CD4-positive, alpha-beta T cell treated with Interleukin-17A for 1 hour (primary cell): ENCODE data around the gene TDP1.

Source experiments
- DNase-seq: peaks from one replicate; pipeline ENCODE4 v3.0.0-alpha.2; 2020

Gene TDP1

DNA sequence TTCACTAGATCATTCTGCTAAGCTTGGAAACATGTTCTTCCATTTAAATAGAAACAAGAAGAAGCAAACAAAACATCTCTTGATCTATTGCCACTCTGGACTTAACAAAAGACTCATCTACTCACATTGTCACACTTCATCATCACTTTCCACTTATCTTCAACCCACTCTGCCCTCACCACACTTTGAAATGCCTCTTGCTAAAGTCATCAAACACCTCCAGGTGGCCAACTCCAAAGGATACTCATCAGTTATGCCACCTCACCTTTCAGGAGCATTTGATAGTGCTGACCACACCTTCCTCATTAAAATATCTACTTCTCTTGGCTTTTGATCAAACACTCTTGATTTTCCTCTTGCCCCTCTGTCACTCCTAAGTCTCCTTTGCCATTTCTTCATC, 8.4 kb upstream of the TDP1 start:
- DNase-seq, result no peak

DNA sequence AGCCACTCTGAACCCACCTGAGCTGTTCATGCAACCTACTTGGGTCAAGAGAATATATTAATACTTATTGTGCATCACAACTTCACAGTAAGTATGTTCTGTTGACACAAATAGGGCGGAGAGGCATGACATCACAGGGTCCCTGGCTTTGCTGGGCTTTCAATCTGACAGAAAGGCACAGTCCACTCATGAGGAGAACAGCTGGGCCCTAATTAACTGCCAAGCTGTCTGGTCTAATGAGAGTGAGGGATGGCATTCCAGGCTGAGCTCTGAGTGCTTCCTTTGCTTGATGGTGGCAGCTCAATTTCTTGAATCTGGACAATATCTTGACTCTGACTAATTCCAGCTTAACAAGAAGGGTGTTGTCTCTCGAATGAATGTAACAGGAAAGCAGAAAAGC, 3.2 kb upstream of the TDP1 start:
- DNase-seq, result no peak

DNA sequence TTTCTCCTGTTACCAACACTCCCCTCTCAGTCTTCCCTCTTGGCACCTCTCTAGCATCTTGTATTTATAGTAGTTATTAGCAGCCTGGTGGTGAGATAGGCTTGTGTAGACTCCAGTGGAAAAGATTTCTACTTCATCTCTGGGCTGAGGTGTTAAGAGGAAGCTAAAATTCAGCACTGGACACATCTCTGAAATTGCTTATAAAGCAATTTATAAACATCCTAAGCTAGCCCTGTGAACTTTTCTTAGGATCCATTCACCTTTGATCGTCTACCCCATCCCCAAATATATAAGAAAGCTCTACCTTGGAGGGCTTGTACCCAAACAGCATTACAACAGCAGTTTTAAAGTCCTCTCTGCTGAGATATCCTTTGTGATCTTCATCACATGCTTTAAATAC, 2.1 kb upstream of the TDP1 start:
- DNase-seq, result no peak

DNA sequence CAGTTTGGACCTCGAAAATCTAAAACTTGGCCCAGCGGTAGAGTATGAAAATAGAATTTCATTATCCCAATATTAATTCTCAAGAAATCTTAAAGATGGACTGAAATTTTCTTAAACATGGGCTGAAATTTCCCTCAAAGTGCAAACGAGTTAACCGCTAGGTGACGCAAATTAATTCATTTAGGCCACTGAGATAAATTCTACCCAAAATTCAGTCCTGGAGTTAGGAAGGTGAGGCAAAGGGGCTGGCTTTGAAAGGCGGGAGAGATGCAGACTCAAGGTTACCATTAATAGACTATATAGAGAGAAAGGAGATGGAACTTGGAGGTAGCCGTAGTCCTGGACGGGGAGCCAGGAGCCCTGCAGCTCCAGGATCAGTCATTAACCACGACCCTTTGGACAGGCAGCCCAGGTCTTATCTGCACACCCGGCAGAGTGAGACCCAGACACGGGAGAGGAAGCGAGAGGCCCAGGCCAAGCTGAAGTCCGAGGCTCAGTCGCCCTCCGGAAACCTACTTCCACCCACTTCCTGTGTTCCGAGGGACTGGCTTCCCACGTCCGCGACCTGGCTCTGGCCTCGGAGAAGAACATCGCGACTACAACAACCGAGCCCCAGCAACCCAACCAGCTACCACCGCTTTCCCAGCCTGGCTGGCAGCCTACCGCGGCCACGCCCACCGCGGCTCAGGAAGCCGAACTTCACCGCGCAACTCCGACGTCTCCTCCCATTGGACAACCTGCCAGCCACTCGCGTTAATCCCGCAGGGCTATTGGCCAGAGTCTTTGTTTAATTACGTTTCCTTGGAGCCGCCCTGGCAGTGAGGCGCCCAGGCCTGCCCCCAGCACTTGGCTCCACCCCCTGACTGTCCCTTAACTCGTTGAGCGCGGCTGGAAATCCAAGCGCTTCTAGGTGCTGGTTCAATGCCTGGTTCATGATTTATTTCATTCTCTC, 1.4 kb upstream of the TDP1 start, which contains the start of gene EFCAB11:
TSS of gene EFCAB11 (minus strand) at position 661 of the 952 bp plus-strand sequence. CDS start at position 591, 70 bp downstream.
- DNase-seq, result peak; percentile 98

DNA sequence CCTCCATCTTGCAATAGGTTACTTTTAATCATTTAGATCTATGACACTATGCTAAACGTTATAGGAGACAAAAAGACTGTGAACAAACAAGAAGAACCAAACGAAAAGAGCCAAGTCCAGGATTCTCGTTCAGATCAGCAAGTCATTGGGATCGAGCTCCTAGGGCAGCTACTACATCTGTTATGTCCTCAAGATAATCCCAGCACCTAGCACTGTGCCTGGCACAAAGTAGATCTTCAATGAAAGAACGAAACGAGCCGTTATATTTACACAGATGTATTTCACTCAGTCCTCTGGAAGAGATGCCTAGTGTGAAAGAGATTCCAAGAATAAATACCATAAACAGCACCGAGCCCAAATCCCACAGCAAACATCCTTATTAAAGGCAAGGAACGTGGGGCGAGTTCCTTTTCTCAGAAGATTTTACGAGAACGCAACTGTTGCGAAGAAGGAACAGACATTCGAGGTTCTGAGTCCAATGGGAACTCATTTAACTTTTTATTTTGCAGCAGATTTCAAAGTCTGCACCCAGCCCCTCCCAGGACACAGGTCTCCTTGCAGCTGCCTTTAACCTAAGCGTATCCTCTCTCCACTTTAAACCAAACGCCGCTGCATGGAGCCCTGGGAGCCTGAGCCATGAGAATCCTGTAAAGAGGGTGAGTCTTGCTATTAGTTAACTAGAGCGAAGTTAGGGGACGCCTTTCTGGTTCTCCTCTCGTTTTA, 544 bp upstream of the TDP1 start:
- DNase-seq, result no peak

DNA sequence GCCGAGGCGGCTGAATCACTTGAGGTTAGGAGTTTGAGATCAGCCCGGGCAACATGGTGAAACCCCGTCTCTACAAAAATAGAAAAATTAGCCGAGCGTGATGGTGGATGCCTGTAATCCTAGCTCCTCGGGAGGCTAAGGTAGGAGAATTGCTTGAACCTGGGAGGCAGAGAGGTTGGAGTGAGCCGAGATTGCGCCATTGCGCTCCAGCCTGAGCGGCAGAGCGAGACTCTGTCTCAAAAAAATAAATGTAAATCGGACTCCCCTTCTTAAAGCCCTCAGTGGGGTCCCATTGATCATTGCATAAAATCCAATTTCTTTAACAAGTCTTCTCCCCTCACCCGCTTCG, 908 bp downstream of the TDP1 start:
- DNase-seq, result no peak

DNA sequence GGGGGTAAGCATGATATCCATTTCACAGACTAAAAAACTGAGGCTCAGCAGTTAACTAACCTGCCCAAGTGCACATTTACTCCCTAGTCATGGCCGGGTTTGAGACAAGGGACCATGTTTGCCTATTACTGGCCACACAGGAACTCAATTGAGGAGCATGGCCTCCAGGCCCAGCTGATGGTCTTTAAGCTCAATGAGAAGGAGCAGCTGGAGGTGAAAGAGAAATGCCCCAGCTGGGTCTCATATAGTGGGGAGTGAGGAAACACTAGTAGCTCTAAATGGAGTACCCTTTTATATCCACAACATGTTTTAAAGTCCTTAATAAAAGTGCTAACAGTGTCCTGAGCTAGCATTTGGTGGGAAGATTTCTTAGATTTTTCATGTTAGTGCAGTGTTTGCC, 1.6 kb downstream of the TDP1 start:
- DNase-seq, result no peak

DNA sequence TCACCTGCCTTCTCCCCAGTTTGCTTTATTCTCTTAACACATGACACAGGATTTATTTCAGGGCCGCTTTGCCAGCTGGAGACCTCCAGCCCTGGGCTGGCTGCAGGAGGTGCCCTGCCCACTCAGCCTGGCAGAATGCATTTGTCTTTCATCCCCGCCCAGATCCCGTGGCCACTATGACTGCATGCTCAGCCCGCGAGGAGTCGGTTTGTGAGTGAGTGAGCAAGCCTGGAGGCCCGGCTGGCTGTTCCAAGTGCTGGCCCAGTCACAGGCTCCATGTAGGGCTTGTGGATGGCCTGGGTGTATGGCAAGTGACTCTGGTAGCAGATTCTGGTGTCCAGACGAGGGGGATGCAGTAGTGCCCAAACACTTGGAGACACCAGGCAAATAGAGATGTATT, 2.1 kb downstream of the TDP1 start:
- no peak for DNase-seq

DNA sequence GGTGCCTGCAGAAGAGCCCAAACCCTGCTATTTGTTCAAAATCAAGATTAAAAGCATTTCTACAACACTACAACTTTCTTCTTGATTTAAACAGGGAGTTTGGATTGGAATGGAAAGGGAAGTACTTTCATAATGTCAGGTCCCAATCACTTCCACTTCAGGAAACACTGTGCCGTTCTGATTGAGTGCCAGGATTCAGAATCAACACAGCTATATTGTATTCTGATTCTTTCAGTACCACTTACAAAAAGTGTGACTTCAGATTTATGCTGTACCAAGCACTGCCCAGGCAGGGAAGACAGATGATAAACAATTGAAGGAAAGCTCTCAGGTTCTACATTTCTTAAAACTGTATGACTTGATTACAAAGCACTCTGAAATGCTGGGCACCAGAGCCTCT, 3.2 kb downstream of the TDP1 start:
- no peak for DNase-seq

DNA sequence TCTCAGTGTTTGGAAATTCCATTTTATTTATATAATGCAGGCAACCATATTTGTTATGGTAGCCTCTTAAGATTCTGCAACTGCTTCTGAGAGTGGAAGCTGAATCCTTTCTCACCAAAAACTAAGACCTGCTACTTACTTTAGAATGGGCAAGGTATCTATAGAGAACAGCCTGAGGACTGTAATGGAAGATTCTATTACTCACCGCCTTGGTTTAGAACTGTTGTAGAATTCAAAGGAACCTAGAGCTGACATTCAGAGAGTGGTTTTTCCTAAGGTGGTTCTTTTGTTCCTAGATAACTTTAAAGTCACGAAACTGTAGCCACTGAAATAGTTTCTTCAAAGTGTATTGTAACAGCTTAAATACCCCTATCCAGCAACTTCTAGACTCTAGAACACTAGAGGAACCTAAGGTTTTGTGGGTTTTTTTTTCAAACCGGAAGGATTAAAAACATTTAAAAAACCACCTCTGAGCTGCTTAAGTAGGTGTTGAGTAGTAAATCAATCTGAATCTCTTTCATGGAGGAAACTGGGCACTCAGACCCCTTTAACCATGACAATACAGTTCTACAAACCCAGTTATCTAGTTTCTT, 4.2 kb downstream of the TDP1 start:
- DNase-seq, result peak; percentile 47

DNA sequence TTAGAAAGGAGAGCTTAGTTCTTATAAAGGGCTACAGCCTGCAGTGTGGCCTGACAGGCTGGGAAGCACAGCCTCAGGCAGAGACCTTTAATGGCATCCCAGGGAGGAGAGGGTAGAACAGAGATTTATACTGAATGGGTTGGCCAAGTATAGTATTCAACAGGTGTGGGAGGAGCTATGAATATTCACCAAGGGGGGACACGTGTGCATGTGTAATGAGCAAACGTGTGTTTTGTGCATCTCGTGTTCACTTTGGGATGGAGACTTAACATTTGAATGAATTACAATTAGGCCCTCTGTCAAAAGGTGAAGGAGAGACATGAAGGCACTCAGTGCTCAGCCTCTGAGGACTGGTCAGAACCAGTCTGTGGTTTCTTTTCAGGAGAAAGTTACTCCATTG, 5.2 kb downstream of the TDP1 start:
- DNase-seq, result no peak

DNA sequence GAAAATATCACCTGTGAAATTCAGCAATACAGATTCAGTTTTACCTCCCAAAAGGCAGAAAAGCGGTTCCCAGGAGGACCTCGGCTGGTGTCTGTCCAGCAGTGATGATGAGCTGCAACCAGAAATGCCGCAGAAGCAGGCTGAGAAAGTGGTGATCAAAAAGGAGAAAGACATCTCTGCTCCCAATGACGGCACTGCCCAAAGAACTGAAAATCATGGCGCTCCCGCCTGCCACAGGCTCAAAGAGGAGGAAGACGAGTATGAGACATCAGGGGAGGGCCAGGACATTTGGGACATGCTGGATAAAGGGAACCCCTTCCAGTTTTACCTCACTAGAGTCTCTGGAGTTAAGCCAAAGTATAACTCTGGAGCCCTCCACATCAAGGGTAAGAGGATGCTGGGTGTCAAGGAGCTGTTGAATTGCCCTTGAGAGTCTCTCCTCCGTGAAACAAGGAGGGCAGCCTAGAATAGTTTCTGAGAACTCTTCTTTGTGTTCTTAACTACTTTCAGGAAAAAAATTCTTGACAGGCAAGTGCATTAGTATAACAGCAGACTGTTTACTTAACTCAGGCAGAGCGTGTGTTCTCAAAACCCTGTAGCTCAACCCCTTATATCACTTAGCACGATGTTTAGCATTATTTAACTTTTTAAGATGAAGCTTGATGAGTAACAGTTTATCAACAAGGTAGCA, 7.7 kb downstream of the TDP1 start:
- no peak for DNase-seq

DNA sequence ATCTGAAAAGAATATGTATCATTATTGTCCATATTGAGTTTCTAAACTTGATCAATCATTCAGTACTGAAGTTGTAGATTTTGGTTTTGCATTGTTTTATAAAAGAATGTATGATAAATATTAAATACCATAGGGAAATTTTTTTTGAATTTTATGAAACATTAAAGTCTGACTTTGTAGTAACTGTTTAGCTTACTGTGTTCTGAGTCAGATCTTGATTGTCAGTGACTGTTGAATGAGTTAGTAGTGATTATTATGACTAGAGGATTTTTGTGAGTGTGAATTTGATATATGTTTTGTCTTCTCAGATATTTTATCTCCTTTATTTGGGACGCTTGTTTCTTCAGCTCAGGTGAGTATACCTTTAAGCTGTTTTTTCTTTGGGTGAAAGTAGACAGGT, 10.1 kb downstream of the TDP1 start:
- no peak for DNase-seq

DNA sequence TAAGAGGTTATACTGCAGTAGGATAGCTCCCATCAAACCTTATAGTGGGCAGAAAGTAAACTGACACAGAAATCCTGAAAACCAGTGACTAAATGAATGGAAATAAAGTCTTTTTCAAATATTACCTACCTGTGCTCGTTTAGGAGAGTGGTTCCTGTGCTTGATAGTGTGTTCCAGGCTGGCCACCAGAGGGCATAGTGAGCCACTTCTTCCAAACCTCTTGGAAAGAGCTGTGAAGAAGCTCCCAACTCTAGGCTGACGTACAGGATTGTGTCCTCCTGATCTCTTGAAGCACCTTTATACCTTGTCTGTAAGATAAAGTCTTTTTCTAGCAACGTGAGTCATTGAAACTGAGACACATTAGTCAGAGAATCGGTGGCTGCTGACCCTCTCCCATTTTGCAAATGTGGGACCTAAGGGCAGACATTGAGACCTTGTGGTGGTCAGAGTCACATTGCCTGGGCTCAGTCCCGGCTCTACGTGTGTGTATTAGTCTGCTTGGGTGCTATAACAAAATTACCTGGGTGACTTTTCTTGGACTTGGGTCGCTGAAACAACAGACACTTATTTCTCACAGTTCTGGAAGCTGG, 17.6 kb downstream of the TDP1 start:
- DNase-seq, result peak; percentile 54

DNA sequence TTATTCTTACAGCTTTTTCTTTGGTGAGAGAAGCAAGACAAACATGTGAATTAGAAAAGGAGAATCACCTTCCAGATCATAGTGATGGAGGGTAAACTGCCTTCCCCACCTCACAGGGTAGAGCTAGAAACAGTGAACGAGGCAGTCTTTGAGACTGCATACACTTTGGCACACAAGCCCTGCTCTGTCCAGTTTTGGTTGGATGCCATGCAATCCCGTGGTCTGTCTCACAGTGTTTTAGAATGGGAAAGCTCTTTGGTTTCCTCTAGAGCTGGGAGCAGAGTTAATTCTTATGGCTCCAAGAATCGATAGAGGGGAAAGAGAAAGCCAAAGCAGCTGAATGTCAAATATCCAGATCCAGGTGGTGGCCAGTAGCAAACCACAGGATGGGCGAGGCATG, 21.9 kb downstream of the TDP1 start:
- no peak for DNase-seq

DNA sequence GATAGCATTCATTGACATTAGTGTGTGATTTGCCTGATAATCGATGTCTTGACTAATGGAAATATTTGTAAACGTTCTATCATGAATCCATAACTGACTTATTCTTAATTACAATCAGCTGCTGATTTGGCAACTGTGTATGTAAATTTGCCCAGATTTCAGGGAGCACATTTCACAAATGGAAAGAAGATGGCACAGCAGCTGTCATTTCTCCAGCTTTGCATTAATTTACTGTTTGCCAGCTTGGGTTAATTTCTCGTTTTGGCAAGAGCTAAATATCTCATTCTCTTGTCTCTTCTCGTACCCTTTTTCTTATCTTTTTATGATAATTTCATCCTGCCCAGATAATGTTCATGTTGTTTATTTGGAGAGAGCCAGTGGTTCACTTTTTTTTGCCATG, 22.9 kb downstream of the TDP1 start:
- DNase-seq, result no peak

DNA sequence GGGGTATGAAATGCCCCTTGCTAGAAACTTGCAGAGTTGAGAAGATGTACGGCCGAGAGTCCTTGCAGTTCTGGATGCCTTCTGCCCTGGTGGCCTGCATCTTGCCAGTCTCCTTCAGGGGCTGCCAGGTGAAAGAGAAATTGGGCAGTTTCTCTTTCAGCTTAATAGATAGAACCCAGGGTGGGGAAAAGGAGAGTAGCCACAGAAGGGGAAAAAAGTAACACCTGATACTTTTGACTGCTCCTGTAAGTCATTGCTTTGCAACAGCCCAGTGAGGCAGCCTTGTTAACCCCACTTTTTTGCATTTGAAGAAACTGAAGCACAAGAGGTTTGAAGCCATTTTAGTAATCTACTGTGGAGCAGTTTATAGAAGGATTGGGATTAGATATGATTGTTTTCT, 27.6 kb downstream of the TDP1 start:
- DNase-seq, result no peak

DNA sequence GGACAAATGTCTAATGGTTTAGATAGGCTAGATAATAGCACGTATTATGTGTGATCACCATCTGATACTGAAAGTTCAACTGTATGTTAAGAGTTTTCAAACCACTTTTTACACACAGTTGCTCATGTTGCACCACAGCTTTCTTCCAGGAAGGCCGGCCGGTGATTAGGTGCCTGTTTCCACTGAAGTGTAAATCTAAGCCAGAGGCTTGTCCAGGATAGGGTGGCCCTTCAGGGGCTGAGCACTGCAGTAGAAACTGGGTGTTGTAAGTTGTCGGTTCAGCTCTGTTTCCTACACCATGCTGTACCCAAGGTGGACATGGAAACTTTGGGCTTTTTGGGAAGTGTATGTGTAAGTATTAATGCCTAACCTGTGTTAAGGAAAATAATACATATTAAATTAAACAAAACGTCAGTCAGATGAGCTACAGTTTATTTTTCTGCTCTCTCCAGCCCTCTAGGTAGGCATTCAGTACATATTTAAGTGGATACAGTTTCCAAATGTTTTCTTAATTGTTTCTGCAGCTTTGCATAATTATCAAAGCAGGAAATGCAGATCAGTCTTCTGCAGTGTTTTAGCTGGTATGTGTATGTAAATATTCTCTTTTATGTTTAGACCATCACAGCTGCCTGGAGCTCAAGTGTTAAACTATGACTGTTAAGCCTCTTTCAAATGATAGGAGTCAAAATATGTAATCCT, 30.9 kb downstream of the TDP1 start:
- DNase-seq, result no peak

DNA sequence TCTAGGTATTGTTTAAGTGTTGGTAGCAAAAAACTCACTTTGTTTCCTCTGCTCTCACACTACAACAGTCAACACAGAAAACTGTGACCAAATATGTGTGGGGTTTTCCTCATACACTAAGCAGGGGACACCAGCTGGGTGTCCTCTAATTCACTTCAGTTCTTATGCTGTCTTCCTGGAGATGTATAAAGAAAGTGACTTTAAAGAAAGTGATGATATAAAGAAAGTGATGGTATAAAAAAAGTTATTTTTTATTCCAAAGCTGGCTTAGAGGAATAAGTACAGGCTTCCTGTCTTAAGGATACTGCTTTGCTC, 31.4 kb downstream of the TDP1 start:
- no peak for DNase-seq

DNA sequence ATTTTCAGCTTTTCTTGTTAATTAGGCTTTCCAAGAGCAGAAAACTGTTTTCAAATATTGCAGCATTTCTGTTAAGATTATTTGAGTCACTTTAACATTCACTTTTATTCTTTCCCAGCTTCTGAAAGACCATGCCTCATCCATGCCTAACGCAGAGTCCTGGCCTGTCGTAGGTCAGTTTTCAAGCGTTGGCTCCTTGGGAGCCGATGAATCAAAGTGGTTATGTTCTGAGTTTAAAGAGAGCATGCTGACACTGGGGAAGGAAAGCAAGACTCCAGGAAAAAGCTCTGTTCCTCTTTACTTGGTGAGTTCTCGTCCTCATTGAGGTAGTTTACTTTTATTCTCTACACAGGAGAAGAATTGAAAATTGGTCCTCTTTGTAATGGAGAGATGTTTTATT, 33.1 kb downstream of the TDP1 start:
- no peak for DNase-seq

DNA sequence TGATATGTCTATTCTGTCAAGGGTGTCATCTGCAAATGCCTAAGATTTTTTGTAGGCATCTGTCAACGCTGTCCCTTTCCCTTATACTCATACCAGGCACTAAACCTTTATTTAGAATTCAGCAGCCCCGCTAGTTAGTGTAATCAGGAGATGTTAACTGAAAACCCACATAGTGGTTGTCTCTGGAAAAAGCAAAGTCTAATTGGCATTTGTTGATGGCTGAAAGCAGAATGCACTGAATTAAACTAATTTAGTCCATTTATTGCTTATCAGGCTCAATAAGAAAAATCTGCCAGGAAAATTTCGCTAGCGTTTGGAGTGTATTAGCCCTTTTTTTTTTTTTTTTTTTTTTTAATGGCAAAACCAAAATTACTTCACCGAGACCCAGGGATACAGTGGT, 34.5 kb downstream of the TDP1 start:
- DNase-seq, result no peak

DNA sequence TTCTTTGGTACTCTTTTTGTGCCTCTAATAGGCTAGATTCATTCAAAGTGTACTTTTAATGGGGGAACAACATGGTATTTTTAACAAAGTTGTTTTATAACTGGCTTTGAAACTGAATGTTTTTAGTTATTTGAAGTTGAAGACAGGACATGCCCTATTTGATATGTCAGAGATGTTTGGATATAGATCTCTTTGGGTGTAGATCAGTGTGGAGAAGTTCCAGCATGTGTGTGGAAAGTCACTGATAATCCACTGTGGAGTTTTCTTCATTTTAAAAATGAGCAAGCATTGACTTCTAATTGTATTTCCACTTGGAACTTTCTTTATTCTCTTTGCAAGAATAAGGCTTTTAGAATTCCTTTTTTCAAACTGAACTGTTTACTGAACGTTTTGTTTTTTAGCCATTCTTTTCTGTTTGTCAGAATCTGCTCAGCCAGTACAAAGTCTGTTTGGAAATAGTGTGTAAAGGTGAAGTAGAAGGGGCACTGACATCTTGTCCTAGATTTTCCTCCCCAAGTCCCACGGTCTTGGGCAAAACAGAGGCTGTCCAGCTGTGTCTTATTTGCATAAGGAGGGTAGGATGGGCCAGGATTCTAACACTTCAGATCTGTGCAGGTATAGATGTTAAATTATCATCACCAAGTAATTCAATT, 35.0 kb downstream of the TDP1 start:
- DNase-seq, result no peak
